Right ventricle myocardium inferior (tissue), 1 donor: Measurements from ENCODE around the gene FOXF1. TPM values are rescaled to one million over a fixed set of nuclear protein-coding genes. Genes with fewer than 3 reads are reported as not detected.

Source experiments
- ATAC-seq: fragments of 200-7000 bp; cut with Tn5 transposase; one replicate; pipeline ENCODE4 v1.9.1; 2020; ENCODE audit warnings: mild to moderate bottlenecking, moderate library complexity
- DNase-seq: peaks from one replicate; pipeline ENCODE4 v3.0.0; 2021; ENCODE audit errors: missing footprints
- intact Hi-C: fragments of 100-400 bp; cut with DNase I; formaldehyde crosslinking; loops from one replicate; pipeline ENCODE4 v1.11.0; 2022
- total RNA-seq: library from RNA; stranded (reverse); fragmentation: NEBNext Ultra II Directional; extraction: Animal tissue kit (Norgen Biotek cat#: 25700); gene quantifications from one replicate; pipeline ENCODE4 v1.2.1, GENCODE V29; 2021
- donor health status: DM: no; HTN: yes; CAD: no; lungs with severe emphysema.

FOXF1 gene
- total RNA-seq, 1 donor from 2014 or later = 0.05 TPM

DNA sequence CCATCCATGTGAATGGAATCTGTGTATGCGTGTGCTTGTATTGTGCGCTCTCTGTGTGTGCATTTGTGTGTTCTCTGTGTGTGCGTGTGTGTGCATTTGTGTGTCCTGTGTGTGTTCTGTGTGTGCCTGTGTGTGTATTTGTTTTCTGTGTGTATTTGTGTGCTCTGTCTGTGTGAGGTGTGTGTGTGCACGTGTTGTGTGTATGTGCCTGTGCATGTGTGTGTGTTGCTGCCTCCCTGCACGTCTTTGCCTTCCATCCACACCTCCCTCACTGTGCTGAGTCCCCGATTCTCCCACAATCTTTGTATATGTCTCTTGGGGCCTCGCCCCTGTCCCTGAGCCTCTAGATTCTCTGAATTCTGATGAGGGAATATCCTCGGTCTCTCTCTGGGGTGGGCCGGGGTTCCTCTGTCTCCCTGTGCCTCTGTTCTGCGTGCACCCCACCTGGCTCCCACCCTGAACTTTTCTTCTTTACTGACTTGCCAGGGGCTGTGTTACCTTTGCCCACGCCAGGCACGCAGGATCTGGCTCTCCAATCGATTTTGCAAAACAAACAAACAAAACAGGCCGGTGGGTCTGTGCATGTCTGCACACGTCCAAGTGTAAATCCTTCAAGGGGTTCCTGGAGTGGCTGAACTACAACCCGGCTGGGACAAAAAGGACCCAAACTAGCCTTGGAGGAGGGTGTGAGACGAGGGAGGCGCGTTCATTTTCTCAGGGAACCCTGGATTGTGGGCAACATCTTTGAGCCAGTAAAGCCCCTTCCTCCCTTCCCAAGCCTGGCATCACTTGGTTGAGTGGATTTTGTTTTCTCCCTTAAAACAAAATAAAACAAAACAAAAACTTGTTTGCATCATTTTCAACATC lies 8.1 kb upstream of the FOXF1 start:
- ATAC-seq = no peak
- no peak for DNase-seq
- intact Hi-C loops = no loop called here

DNA sequence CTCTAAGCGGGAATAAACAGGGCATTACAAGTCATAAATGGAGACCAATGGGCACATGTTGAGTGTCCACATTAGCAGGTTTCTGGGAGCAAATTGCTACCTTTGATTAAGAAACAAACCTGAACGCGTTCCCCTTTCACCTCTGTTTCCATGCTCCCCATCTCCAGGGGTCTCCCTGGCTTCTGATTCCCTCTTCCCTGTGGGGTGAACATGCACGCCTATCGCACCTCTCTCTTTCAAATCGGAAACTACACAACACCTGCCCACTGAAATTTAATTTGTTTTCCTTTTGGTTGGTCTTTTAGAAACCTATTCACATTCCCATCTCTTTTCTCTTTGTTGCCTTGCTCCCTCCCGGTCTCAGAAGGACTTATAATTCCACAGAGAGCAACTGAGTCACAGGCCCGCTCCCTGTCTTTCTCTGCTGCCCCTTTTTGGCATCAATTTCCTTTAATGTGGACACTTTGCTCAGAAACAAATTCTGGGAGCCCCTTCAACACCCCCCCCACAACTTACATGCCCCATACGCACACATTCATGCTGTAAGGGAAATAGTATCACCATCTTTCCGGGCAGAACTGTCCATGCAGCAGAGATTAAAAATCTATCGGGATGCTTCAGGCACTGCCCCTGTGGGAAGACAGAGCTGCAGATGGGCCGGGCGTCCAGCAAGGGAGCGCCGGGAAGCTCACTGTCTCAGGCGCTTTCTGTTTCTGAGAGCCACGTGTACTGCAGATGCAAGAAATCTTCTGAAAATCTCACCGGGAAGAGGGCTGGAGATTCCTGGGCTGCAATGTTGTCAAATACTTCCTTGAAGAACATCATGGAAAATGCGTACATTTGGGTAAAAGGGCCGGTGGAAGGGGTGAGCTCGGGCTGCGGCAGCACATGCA lies 7.2 kb upstream of the FOXF1 start:
- no peak for DNase-seq
- no peak for ATAC-seq
- intact Hi-C loops = no loop called here

DNA sequence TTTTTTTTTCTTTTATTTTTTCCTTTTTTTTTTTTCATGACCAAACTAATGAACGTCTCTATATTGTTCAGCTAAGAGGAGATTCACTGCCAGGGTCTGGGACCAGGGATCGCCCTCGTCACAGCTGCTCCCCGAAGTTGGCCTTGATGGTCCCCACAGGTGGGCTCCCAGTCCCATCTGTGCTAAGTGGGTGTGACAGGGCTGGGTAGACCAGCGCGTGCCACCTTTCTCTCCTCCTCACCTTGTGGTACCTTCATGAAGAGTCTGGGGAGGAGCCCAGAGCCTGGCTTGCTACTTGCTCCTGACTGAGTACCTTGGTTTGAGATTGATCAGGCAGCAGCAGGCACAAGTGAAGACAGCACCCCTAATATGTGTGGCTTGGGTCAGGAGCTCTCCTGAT lies 6.5 kb upstream of the FOXF1 start:
- ATAC-seq = no peak
- DNase-seq = no peak
- intact Hi-C loops = no loop called here

DNA sequence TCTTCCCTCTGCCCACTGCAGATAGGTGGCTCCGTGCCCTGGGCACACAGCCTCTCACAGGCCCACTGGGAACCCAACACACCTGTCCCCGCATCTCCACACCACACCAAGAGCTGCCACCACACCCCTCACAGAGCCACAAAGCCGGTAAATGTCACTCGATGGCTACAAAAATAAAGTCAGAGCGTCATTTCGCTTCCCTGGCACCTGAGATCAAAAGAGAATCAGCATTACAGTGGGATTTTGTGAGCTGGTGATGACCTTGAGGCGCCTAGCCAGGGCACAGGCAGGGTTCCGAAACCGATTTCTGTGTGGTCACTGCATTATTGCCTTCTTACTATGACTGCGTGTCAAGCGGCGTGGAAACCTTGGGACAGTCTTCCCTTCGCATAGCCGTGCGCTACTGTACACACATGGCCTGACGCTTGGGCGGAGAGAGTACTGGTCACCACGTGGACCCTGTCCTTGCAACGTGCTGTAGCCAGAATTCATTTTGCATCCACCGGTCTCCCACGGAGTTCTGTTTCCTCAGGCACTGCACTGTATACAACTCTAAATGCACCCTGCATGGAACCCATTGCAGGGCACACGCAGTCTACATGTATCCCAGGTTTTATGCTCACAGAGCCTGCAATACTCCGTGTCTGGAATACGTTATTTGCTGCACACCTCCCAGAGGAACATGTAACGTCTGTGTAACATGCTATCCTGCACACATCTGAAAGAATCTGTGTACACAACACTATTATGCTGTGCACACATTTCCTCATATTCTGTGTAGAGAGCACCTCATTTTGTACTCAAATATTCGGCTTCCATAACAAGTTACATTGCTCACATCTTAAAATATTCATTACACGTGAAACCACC lies 5.8 kb upstream of the FOXF1 start:
- no peak for DNase-seq
- ATAC-seq = no peak
- intact Hi-C loops = no loop called here

DNA sequence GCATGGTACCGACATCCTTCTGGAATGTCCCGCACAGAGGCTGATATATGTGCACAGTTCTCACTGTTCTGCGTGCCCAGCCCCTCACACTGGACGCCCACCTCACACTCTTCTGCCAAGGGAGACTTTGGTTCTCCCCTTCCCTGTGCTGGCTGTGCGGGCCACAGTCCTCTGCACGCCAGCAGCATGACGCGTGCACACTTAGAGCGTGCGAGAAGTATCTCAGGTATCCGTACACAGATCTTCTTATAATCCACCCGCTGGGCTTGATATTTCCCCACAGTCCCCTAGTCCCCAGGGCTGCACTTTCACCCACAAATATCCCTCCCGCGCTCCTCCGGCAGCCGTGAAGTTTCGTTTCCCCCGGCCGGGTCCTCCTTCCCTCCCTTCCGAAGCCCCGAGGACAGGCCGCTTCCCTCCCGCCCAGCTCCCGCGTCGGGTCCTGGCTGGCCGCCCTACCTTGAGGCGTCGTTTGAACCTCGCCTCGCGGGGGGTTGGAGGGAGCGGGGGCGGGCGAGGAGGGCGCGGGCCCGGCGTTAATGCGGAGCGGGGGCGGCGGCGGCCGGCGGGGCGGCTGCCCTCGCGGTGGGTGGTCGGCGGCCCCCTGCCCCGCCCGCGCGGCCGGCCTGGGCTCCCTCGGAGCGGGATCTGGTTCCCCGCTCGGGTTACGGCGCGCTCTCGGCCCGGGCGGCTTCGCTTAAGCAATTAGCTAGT lies 5.0 kb upstream of the FOXF1 start:
- intact Hi-C loops = no loop called here
- DNase-seq = no peak
- no peak for ATAC-seq

DNA sequence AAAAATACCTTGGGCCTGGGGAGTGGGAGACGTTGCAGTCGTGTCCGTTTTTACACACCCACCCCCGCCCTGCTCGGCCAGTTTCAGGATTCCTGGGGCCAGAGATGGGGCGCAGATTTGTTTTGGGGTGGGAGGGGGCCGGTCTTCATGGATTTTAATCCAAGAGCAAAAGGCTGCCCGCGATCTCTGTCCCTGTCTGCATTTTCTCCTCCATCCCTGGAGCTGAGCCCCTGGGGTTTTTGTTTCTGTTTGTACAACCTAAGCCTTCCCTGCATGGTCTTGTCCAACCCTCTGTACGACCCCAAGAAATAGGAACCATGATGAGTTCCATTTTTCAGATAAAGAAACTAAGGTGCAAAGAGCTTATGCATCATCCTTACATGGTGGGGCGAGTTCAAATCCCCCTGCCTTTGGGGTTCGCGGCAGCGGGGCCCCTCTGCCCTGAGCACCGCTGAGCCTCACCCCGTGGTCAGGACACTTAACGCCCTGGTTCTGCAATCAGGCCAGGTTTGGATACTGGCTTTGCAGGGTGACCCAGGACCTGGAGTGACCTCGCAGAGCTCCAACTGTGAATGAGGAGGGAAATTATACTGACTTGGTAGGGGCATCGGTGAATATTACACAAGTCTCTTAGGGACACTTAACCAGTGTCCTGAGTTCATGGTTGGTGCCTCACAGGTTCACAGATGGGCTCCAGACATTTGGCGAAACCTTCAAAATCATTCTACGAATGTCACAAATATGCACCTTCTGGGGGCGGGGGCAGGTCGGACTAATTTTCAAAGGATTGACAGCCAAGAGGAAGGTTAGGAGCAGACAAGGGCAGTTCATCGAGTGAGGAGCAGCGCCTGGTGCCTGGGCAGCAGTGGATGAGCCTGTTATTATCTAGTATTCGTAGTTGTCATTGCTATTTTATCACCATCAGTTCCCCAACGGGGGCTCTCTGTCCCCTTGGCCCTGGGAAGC lies 4.1 kb upstream of the FOXF1 start:
- intact Hi-C loops = no loop called here
- DNase-seq (no peak), ATAC-seq (no peak)

DNA sequence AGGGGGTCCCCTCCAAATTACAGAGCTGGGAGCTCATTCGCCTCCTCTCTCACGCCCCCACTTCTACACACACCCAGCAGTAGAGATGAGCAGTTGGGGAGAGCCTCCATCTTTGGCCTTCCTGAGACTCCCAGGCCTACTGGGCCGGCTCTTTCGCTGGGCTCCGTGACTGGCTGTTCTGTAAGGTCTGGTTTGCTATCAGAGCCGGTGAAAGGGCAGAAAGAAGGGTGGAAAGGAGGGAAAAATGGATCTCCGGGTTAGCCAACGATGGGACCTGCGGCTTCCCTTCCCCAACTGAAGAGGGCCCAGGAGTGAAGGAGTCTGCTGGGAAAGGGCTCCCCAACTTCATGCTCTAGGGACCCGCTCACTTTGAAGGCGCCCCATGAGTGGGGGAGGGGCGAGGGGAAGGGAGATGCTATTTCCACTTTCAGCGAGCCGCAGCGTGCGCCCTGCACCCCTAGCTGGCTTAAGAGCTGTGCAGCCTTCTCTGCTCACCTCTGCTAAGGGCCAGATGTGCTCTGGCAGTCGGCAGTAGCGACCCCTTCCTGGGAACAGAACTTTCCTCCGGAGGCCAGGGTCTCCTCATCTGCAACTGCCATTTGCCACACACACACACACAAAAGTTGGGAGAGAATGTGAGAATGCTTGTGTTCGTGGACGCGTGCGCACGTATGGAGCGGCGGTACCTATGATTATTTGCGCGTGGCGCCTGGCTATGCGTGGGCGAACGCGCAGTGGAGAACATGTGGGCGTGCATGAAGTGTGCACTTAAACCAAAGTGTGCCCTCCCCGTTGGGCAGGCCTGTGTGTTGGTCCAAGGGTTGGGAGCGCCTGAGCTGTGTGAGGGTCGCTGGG lies 2.9 kb upstream of the FOXF1 start:
- DNase-seq (peak; percentile 68), ATAC-seq (no peak)
- intact Hi-C loops = no loop called here

DNA sequence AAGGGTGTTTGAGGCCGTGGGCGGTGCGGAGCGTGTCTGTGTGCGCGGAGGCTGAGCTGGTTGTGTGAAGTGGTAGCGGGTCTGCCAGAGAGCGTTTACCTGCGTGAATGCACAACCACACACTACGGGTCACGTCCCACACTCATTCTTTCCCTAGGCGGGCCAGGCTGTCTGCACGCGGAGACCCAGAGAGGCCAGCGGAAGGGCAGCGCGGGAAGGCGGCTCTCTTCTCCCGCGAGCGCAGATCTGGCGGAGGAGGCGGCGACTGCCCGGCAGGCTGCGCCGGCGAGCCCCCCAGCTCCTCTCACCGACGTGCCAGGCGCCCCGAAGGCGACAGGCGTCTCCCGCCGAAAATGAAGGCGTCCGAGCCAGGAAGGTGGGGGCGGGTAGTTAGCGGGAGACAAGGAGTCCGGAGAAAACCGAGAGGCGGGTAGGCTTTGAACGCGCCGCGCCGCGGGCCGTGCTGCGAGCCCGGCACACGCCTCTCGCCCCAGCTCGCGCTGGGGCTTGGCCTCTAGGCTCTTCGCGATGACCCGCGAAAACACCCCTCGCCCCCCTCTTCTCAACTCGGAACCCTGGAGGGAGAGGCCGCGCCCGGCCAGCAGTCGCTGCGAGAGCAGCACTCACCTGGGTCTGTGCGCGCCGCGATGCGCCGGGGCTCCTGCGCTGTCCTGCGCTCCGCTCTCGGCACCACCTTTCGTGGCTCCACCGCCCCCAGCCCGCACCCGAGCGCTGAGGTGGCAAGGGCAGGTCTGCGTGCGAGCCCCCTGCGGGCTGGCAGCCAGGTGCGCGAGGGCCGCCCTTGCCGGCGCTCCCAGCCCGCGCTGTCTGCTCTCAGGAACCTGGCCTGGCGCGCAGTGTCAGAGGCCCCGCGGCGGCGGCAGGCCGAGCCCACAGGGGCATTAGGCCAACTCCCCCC lies 2.0 kb upstream of the FOXF1 start:
- ATAC-seq (no peak), DNase-seq (peak; percentile 50)
- intact Hi-C loops = no loop called here

DNA sequence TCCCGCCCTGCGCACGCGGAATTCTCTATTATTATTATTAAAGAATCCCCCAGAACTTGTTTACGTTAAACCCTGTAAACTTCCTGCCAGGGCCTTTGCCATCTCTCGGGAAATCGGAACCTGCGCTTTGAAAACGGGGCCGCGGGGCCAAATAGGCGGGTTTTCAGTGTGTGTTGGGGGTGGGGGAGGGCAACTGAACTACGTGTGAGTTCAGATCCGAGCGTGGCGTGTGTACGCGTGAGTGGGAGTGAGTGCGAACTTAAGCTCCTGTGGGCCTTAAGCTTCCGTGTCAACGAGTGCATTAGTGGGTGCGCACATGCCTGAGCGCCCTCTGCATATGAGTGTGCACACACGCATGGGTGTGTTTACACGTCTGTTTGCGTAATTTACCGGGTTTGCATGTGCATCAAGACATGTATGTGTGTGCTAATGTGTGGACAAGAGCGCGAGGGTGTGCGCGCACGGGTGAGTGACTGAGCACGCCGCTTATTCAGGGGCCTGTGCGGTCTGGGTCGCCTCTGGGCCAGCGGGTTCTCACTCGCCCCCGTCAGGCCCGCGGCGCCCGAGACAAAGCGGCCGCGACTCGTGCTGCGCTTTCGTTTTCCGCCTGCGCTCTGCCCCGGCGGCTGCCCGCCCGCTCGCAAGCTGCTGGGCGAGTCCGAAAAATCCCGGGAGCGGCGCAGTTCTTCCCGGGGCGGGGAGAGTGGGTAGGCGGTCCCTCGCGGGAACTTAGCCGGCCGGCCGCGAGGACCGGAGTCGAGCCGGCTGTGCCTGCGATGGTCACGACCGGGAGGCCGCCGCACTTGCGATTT lies 1.2 kb upstream of the FOXF1 start:
- peak; percentile 65 for DNase-seq
- peak; percentile 69 for ATAC-seq

DNA sequence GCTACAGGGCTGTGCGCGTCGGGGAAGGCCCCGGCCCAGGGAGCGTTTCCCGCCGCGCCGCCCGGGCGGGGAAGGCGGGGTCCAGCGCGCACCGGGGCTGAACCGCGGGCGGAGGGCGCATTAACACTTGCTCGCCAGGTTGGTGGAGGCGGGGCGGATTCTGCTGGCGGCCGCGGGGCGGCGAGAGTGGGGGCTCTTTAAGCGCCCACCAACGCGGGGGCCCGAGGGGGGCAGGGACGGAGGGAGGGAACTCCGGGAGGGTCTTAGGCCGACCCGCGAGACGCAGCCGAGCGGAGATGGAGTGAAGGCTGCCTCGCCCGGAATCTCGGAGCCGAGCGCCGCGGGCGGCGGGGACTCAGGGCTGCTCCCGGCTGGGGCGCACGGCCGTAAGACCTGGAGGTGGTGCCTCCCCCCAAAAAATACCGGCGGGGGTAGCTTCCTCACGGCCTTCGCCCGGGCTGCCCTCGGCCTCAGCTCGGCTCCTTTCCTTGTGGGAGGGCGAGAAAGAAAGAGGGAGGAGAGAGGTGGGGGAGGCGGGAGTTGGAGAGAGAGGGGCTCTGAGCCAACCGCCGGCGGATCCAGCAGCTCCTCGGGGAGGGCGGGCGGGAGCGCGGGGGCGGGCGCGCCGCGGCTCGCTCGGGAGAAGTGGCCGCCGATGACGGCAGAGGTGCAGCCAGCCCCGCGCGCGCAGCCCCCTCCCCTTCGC lies 415 bp upstream of the FOXF1 start:
- DNase-seq (peak; percentile 45), ATAC-seq (peak; percentile 59)
- intact Hi-C loops = no loop called here

More for the DNA sequence above, 1.2 kb upstream of the FOXF1 start:
- intact Hi-C loops = no loop called here

DNA sequence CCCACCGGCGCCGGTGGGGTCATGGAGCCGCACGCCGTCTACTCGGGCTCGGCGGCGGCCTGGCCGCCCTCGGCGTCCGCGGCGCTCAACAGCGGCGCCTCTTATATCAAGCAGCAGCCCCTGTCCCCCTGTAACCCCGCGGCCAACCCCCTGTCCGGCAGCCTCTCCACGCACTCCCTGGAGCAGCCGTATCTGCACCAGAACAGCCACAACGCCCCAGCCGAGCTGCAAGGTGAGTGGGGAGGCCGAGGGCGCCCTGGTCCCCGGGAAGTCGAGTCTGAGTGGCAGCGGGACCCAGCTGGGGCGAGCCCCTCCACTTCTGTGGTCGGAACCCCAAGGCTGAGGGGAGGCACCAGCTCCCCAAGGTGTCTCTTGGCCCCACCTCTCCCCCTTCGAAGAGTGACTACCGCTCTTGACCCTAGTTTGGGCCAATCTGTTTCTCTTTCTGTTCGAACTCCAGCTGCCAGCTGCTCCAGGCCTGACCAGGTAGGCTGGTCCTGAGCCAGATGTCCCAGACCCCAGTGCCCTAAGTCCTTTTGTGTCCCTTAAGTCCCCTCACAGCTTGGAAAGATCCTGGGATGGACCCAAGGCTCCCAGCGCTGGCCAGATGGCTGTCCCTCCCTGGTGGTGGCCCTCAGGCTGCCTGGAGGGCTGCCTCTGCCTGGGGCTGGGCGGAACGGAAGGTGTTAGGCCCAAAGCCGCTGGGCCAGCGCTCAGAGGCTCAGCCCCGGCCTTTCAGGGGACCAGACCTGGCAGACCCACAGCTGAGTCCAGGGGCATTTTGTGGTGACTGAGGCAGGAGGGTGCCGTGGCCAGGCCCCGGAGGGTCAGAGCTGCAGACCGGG lies 1.2 kb downstream of the FOXF1 start:
- intact Hi-C loops = no loop called here
- ATAC-seq (no peak), DNase-seq (peak; percentile 33)

DNA sequence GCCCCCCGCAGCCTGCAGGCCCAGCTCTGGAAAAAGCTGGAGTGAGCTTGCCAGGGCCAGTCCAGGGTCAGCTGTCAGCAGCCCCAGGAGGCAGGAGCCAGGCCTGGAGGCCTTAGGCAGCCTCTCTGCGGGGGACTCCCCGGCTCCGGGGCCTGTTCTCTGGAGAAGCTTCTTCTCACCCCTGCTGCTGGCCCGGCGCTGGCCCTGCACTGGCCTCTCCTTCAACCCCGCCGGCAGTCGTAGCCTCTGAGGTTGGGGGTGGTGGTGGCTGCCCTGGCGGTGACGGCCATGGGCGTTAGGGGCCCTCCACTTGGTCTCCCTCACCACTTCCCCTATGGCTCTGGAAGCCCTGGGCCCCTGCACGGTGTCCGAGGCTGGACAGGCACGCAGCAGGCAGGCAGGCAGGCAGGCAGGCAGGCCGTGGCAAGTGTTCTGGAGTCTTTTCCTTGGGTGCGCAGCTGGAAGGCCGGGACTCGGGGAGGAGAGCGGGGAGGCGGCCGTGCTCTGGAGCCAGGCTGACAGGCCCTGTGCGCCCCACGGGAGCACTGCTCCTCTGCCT lies 2.1 kb downstream of the FOXF1 start:
- intact Hi-C loops = no loop called here
- DNase-seq = peak; percentile 69
- ATAC-seq = no peak
